ENCODE data around the gene GRM6. TPM values are rescaled to one million over a fixed set of nuclear protein-coding genes. Genes with fewer than 3 reads are reported as not detected.

GRM6 gene
- total RNA-seq, 4 donors from 2014 or later: not detected

GRCh38 chr5:178993236-178993765, 1.8 kb downstream of the GRM6 start:
- Histone ChIP-seq H3K4me1 (no peaks in the 10 kb centered on the region), H3K27ac (no peak overlapping the region), H3K9me3 (peaks cover 0 to 12% (median 6%) of the 10 kb centered on the region in 4 donors), H3K36me3 (no peaks in the 10 kb centered on the region), H3K4me3 (no peak overlapping the region), H3K27me3 (no peaks in the 10 kb centered on the region)
- DNase-seq: no peak
- no peak for TF ChIP-seq POLR2A (IDR thresholded peaks at IDR 0.05)
- no peak for TF ChIP-seq CTCF (IDR thresholded peaks at IDR 0.05)

GRCh38 chr5:178992291-178992895, 2.7 kb downstream of the GRM6 start:
- Histone ChIP-seq H3K36me3 (no peaks in the 10 kb centered on the region), H3K4me3 (no peak overlapping the region), H3K27ac (no peak overlapping the region), H3K9me3 (peaks cover 0 to 12% (median 6%) of the 10 kb centered on the region in 4 donors), H3K27me3 (no peaks in the 10 kb centered on the region), H3K4me1 (no peaks in the 10 kb centered on the region)
- no peak for DNase-seq
- TF ChIP-seq POLR2A (IDR thresholded peaks at IDR 0.05) (no peak), CTCF (IDR thresholded peaks at IDR 0.05) (no peak)

GRCh38 chr5:178991190-178992145, 3.7 kb downstream of the GRM6 start:
- H3K27me3 ChIP-seq: no peaks in the 10 kb centered on the region

GRCh38 chr5:178990491-178990890, 4.6 kb downstream of the GRM6 start:
- Histone ChIP-seq H3K27ac (no peak overlapping the region), H3K4me1 (no peaks in the 10 kb centered on the region), H3K27me3 (no peaks in the 10 kb centered on the region), H3K9me3 (peaks cover 0 to 30% (median 9%) of the 10 kb centered on the region in 4 donors), H3K36me3 (no peaks in the 10 kb centered on the region), H3K4me3 (no peak overlapping the region)
- no peak for DNase-seq
- no peak for TF ChIP-seq POLR2A (IDR thresholded peaks at IDR 0.05)
- no peak for TF ChIP-seq CTCF (IDR thresholded peaks at IDR 0.05)

More at GRCh38 chr5:178991190-178992145, 3.7 kb downstream of the GRM6 start:
- Histone ChIP-seq H3K4me1 (no peaks in the 10 kb centered on the region), H3K4me3 (no peak overlapping the region), H3K9me3 (peaks cover 0 to 21% (median 6%) of the 10 kb centered on the region in 4 donors), H3K27ac (no peak overlapping the region), H3K36me3 (no peaks in the 10 kb centered on the region)
- TF ChIP-seq CTCF (IDR thresholded peaks at IDR 0.05): no peak
- no peak for TF ChIP-seq POLR2A (IDR thresholded peaks at IDR 0.05)
- DNase-seq: no peak

GRCh38 chr5:178989311-178989710, 5.8 kb downstream of the GRM6 start:
- Histone ChIP-seq H3K36me3 (no peaks in the 10 kb centered on the region), H3K4me3 (no peak overlapping the region), H3K4me1 (no peaks in the 10 kb centered on the region), H3K27ac (no peak overlapping the region), H3K27me3 (no peaks in the 10 kb centered on the region), H3K9me3 (peaks cover 0 to 34% (median 5%) of the 10 kb centered on the region in 4 donors)
- no peak for DNase-seq
- TF ChIP-seq POLR2A (IDR thresholded peaks at IDR 0.05) (no peak), CTCF (IDR thresholded peaks at IDR 0.05) (no peak)
